ENCODE measurements around the gene PCDH9.
"Not testable (repeated sequence)": the region's sequence is repeated elsewhere in the genome, so short reads cannot be mapped to it uniquely, and the experiment has no call there.

The PCDH9 gene

DNA sequence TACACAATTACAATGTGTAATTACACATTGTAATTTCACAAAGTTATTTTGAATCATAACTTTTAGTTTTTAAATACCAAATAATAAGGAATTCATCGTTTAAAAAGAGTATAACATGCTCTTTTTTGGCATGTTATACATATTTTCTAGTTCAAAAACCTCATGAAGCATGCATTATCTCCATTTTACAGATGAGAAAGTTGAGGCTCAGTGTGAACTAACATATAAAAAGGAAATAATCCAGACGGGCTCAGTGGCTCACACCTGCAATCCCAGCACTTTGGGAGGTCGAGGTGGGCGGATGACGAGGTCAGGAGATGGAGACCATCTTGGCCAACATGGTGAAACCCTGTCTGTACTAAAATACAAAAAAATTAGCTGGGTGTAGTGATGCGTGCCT is 107.9 kb downstream of the PCDH9 start:
- DNase-seq: no peak

DNA sequence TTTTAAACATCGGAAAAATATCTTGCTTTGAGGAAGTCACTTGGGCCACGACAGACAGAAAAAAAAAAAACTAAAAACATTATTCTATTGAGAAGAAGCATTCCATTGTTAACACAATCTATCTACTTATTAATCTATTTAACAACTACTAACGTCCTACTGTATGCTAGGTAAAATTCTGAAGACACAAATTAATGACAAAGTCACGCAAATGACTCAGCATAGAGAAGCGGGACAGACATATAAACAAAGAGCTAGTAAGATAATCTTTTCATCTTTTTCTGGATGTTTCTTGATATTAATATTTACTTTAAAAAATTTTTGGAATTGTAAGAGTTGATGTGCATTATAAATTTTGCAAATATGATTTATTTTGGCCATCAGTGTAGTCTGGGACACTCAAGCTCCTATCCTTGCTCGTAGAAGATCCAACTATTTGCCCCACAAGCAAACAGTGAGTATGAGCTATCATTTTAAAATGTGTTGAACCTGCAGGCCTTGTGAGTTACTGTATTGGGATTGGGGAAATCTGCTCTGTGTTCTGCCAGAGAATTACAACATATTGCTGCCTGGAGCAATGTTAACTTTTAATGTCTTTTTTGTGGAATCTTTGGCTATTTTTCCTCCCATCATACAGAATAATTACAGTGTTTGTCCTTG is 109.1 kb downstream of the PCDH9 start:
- no peak for DNase-seq

DNA sequence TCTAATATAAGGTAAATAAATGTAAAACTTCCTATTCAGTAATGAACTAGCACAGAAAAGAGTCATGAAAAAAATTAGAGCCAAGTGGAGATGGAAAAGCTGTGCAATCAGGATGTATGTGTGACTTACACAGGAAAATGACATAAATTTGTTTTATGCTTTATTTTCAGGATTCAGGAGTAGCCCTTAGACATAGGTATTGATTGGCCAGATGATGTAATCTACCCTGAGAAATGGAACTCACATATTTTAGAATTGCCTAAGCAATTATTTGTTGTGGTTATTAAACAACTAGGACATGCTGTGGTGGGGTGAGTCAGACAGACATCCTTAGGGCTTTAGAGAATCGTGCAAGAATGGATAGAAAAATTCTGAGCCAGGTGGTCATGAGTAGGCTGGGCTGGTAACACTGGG is 110.6 kb downstream of the PCDH9 start:
- DNase-seq: no peak

DNA sequence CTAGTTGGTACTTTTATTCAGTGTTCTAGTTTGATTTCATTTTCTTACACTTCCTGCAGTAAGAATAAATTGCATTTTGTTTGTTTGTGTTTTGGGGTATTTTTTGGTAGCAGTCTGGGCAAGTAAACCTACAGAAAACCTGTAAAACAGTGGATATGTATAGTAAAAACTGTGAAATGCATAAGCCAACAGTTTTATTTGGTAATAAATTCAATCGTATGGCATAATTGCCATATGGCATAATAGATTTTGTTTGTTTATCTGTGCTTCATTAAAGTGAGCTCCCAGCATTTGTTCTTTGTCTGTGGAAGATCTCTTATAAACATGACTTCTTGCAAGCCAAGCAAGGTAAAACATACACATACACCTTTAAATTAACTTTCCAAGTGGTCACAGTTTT is 111.9 kb downstream of the PCDH9 start:
- DNase-seq: no peak

DNA sequence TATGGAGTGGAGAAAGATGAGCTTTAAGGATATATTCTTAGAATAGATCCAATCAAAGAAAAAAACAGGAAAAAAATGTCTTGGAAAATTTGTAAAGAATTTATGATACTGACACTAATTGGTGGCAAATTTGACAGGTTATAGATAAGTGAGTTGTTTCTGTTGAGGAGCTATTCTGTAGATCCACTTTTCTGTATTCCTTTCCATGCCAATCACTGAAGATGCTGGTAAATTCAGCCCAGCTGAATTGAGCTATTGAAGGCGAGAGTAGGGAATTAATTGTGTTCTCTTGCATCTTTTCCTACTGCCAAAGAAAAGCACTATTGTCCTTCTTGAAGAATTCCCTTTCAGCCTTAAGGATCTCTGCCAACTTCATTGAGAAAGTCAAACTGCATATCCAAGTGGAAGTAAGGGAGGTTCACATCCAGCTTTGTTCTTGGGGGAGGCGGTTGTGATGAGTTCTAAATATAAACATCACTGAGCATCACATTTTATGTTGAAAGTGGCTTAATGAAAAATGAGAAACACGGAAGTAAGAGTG is 113.1 kb downstream of the PCDH9 start:
- DNase-seq: no peak

DNA sequence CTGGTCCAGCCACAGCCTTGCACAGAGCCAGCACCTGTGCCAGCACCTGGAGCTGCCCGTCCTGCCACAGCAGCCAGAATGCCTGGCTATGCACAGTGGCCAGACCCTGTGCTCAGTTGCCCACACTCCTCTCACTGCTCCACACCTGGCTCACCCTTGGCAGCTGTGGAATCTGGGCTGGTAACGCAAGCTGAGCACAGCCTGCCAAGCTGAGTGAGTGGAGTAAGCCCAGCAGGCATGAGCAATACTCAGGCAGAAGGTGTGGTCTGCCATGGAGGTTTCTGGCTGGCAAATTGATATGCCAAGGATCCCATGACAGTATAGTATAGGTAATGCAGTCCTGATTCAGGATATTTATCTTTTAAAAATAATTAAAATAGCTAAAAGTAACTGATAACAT is 122.2 kb downstream of the PCDH9 start:
- DNase-seq: no peak

DNA sequence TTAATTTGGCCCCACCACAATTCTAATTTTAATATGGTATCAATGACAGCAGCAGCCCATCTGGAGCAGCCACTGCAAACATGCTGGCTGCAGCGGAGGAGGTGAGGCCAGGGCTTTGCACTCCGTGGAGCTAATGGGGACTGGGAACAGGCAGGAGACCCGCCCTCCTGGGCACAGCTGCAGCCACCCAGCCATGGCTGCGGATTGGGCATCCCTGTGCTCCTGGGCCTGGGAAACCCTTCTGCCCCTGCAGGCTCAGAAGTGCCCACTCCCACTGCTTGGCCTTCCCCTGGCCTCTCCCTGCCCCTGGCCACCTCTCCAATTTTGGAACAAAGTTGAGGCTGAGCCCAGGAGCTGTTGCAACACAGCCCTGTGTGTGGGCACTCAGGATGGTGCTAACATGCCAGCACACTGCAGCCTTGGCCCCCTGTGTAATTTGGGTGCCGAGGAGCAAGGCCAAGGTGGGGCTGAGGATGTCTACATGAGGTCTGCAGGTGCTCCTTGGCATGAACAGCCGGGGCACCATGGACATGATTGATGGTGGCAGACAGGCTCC is 123.6 kb downstream of the PCDH9 start:
- DNase-seq: no peak

DNA sequence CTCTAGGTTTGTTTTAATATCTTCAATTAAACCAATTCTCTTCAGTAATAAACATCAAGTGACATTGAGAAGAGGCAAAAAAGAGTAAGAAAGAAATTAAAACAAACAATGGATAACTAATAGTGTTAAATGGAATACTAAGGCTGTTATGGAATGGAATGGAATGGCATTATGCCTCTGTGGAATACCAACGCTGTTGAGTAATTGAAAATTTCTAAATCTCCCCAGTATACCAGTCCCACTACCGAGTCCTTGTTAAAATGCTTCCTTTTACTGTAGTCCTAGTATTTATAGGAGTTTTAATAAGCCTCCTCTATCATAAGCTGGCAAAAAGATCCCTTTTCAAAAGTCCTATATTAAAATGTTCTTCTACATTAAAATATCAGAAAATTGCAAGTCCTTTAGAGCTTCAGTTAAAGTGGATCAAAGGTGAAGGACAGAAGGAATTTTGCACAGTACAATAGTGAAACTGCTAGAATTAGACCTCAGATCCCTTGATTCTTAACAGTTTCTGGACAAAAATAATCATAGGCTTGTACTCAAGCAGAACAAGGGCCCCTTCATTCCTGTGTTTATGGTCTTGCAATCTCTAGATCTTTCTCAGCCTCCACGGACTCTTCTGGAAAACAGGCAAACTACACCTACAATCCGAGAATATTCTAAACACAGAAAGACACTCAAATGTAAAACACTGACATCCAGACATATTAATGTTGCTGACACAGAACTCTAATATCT is 128.2 kb downstream of the PCDH9 start:
- no peak for DNase-seq

DNA sequence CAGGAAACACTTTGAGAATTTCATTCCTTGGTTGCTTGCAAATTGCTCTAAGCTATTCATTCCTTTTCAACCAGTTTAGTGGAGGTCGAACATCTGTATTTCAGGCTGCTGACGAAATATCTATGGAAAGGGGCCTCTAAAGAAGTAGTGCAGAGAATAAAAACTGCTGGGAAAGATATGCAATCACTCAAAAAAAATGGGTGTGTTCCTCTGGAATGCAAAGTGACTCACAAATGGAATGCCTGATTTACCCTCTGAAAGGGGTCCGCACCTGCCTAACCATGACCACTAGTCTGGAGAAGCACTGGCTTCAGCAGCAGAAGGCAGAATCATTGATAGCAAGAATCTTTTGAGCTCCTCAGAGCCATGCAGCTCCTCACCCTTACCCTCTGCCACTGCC is 129.4 kb downstream of the PCDH9 start:
- DNase-seq: no peak

DNA sequence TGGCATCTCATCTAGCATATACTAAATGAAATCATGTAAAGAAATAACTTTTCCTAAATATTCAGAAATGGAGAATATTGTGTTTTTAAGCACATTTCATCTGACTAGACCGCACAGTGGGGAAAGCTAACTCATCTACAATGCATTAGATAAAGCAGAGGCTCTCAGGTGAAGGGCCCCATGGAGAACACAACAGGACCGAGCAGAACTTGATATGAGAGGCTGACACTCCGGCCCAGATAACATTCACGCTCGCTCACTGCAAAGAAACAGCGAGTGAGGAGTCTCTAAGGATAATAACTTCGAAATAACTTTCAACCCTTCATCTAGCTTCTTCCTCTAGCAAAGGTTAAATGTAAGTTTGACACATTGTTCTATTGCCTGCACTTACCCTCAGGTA is 130.6 kb downstream of the PCDH9 start:
- DNase-seq: no peak

DNA sequence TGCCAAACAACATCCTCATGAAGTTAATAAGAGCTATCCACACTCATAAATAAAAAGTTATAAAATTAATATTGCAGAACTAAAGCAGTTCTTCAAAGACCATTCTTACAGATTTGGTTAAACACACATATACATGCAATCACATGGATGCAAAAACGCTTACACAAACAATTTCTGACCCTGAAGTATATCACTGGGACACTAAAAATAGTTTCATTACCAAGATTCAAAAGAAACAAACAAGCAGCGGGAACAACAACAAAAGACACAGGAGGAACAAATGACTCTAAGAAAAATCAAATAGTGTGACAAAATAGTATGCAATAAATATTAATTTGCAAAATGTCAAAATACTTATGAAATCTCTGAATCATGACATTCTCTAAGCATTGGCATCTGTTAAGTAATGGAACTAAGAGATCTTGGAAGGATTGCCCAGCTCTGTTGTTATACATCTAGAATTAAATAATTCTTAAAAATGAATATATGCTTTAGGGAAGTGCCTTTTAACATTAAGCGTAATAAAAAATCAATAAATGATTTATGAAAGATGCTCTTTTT is 132.2 kb downstream of the PCDH9 start:
- DNase-seq: no peak

DNA sequence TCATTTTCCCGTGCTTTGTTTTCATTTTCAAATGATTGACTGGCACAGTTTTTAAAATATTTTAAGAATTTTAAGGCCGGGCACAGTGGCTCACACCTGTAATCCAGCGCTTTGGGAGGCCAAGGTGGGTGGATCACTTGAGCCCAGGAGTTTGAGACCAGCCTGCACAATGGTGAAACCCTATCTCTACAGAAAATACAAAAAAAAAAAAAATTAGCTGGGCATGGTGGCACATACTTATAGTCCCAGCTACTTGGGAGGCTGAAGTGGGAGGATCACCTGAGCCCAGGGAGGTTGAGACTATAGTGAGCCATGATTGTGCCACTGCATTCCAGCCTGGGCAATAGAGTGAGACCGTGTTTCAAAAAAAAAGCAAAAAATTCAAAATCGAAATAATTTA is 133.2 kb downstream of the PCDH9 start:
- DNase-seq: not testable (repeated sequence)

DNA sequence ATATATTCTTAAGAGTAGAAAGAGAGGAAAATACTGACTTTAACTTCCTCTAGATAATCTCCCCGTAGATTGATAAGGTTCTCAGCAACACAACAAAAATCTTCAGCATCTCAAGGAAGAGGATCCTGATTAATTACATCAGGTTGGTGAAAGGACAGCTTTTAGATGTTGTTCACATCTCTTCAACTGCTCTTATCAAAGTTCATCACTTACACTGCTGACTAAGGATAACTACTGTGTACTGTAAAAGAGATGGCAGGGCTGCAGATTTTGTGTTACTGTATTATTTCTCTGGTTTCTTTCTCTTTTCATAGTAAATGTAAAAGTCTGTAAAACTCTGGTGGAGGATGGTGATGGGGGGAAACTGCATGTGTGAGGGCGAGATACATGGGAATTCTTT is 133.7 kb downstream of the PCDH9 start:
- no peak for DNase-seq

DNA sequence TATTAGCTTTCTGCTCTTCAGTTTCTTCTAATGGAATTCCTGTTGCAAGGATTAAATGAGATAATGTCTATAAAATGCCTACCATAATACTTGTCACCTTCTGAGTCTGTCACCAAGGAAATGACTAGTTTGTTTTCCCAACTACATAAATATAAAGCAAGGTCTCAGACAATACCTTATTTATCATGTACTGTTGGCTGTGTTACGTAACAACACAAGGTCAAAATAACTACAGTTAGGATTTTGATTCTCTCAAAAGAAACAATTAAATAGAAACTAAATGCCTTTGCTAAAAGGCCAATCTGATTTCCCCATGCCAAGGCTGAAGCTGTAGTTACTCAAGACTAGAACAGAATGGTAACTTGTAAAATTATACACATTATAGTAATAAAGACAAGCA is 134.5 kb downstream of the PCDH9 start:
- DNase-seq: no peak

DNA sequence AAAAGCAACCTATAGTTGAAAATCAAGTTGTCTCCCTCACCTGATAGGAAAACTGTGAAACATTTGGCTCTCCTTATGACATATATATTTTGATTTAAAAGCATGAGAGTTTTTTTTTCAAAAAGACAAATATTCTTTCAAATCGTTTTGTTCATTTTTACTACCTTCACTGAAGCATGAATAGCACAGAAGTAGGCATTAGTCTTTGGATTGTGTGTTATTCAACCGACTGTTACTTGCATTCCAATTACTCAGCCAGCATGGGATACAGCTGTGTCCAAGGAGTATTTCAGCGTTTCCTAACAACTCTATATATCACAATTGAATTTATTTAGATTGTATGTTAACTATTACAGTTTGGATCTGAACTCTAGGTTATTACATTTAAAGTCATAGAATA is 135.2 kb downstream of the PCDH9 start:
- no peak for DNase-seq

DNA sequence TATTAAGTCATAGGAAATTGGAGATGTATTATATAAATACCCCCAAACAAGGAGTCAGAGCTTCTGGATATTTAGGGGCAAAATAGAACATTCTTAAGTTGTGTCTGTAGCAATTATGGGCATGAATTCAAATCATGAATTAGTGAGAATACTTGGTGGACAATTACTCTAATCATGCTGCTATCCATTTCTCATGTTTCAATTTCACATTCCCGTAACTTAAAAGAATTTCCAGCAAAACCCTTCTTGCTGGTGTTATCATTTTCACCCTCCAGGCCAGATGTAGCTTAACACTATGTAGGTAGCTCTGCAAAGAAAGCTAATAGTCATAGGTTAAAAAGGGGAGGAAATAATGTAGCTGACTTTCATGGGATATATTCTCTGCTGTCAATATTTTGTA is 136.1 kb downstream of the PCDH9 start:
- DNase-seq: no peak

DNA sequence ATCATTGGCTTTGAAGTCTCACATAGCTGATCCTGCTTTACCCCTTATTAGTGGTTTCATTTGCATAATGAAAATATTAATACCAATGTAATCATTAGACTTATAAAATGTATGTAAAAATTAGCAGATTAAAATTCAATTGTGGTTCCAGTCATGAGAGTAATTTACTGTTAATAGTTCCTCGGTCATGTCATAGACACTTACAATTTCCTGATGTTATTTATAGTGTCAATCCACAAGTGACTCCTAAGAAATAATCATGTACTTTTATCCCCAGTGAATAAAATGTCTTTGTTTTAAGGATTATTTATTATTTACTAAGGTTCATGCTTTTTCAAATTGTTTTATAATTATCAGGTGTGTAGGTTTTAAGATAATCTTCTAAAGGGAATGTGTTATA is 138.5 kb downstream of the PCDH9 start:
- DNase-seq: no peak

DNA sequence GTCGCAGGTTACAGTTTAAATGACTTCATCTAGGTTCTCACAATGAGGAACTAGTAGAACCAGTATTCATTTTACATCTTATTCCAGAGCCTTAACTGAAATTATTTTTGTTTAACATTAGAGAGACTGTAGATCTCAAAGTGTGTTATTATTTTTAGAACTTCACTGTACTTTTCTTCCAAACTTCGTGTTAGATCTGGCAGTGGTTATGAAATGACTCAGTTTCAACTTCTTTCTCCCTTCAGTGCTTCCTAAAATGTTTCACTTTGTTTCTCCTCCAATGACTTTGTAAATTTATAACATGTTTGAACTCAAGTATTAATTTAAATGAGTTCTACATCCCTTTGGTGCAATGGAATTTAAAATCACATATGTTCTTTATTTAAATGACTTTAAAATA is 139.3 kb downstream of the PCDH9 start:
- DNase-seq: no peak

DNA sequence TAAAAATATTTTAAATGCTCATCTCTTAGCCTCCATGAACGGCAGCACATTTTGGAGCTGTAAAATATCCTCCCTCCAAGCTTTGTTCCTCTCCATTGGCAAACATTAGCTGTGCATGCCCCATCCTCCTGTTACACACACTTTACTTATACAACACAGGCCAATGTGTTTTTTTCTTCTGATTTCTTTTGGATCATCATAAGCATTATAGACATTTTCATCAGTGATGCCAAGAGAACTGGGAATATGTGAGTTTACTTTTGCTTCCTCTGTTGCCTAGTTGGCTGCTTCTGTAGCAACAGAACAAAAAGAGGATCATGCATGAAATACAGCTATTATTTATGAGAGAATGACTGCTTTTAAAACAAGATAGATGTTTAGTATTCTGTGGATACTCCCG is 142.6 kb downstream of the PCDH9 start:
- no peak for DNase-seq

DNA sequence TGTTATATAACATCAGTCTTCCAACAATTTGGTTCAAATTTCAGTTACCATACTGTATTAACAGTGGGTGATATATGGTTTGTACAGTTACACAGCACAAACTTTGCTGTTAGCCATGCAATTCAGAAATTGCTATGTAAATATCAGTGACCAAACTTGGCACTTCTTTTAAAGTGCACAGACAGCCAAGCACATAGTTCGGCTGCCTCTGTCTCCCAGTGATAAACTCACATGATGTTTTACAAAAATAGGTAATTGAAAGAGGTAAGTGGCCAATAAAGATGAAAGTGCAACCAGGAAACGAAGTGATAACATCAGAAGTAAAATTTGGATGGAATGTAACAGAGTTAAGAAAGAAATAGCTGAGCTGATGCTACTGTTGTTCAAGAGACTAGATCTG is 143.9 kb downstream of the PCDH9 start:
- no peak for DNase-seq

DNA sequence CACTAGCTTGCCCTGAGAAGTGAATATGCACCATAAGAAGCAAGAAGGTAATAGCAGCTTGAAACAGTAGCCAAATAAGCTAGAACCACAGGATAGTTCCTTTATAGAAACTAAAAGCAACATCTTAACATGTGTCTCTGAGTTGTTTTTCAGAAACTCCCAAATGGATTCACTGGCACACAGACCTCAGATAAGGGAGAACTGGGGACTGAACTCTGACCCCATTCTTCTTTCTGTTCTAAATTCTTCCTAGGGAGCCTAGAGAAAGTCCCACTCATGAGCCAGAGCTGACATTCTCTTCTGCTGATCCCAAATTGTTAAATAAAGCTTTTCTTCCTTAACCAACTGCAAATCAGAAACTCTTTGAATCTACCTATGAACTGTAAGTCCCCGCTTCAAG is 146.1 kb downstream of the PCDH9 start:
- DNase-seq: no peak

DNA sequence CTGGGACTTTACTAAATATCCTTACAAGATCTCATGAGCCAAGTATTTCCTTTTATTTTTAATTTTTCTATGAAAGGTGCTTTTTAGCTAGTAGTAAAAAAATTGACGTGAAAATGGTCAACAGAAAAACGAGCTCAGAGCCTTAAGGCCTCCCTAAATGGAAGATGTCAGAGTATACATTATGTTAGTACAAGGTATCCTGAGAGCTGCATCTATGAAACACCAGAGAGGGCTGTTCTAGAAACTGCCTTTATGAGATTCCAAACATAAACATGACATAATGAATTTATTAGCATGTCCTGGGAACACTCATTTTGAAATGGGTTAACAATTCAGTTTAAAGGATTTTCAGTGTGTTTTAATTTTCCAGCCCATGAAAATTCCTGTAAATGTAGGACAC is 146.6 kb downstream of the PCDH9 start:
- DNase-seq: no peak

DNA sequence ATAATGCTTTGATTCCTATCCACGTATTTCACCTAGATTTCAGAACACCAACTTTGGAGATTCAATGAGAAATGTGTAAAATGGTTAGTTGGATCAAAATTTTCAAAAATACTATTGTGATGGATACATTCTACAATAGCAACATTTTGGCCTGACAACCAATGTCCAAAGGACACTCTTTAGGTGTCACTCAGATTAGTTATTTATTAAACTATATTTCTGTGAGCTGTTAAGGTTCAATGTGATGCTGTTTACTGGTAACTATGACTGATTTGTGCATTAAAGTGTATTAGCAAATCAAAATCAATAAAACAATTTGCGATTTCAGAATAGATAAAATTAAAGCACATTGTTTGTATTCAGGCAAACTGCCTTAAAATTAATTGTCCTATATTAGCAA is 149.8 kb downstream of the PCDH9 start:
- no peak for DNase-seq

DNA sequence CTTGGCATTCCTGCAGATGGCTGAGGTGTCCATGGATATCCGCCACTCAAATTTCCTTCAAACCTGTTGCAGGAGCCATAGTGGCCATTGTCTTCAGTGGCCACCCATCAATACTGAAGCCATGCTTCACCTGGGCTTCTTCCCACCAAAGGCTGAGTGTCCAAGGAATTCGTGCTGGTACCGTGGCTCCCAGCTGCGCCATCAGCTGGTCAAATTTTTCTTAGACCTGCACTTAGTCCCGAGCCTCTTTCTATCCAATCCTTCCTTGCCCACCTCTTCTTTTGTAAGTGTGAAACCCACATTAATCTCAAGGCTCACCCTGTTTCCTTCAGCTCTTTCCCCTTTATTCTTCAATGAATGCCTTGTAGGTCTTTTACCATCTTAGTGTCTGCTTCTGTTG is 152.1 kb downstream of the PCDH9 start:
- no peak for DNase-seq
